ENCODE results near the gene KCNN3. TPM values are rescaled to one million over a fixed set of nuclear protein-coding genes. Genes with fewer than 3 reads are reported as not detected.

Gene KCNN3
- total RNA-seq, 4 donors from 2014 or later = 3.6 to 17.0 (median 12.4) TPM

- no peaks in the 10 kb centered on the region for H3K9me3 ChIP-seq
- H3K4me3 ChIP-seq = no peak overlapping the region
- no peak for DNase-seq (ENCODE audit: extremely low spot score)
- H3K27me3 ChIP-seq = no peaks in the 10 kb centered on the region
- 52% methylated on average over 6 of the region's 6 CpGs for WGBS
- H3K36me3 ChIP-seq = peaks cover 0 to 4% (median 0%) of the 10 kb centered on the region in 4 donors
- peaks cover 12 to 28% (median 21%) of the 10 kb centered on the region in 4 donors for H3K4me1 ChIP-seq
- peak in 2 of 3 experiments; percentile 14 to 28 for TF ChIP-seq CTCF (IDR thresholded peaks at IDR 0.05)
- TF ChIP-seq POLR2AphosphoS5 (IDR thresholded peaks at IDR 0.05) = peak in 1 of 2 donors; percentile 22
- TF ChIP-seq EP300 (IDR thresholded peaks at IDR 0.05) = no peak
- H3K27ac ChIP-seq (replicated peaks in 1 of 4) = peak overlapping the region in 2 of 4 donors; percentile 37 to 43
- intact Hi-C loops (cut with DNase I) = no loop called here
These were observed 153.2 kb downstream of the KCNN3 start for GRCh38 chr1:154716614-154717527.

GRCh38 chr1:154716011-154716410, 154.1 kb downstream of the KCNN3 start:
- H3K4me3 ChIP-seq = no peak overlapping the region
- peaks cover 0 to 4% (median 0%) of the 10 kb centered on the region in 4 donors for H3K36me3 ChIP-seq
- no peaks in the 10 kb centered on the region for H3K27me3 ChIP-seq
- H3K27ac ChIP-seq (replicated peaks in 1 of 4) = peak overlapping the region in 1 of 4 donors; percentile 43
- no peaks in the 10 kb centered on the region for H3K9me3 ChIP-seq
- 52% methylated on average over 2 of the region's 2 CpGs for WGBS
- no peak for DNase-seq (ENCODE audit: extremely low spot score)
- TF ChIP-seq POLR2AphosphoS5 (IDR thresholded peaks at IDR 0.05) = peak; percentile 29
- TF ChIP-seq POLR2A (IDR thresholded peaks at IDR 0.05; ENCODE audit: low read depth) = no peak
- intact Hi-C loops (cut with DNase I) = no loop called here
- H3K4me1 ChIP-seq = peaks cover 12 to 28% (median 21%) of the 10 kb centered on the region in 4 donors

- peak overlapping the region in 1 of 4 donors; percentile 14 for H3K27ac ChIP-seq (replicated peaks in 1 of 4)
- WGBS = 90% methylated on average over 5 of the region's 5 CpGs
- no peak overlapping the region for H3K4me3 ChIP-seq
- TF ChIP-seq POLR2AphosphoS5 (IDR thresholded peaks at IDR 0.05) (no peak), POLR2A (IDR thresholded peaks at IDR 0.05; ENCODE audit: low read depth) (no peak), CTCF (IDR thresholded peaks at IDR 0.05) (no peak), EP300 (IDR thresholded peaks at IDR 0.05) (no peak)
- peaks cover 12 to 28% (median 21%) of the 10 kb centered on the region in 4 donors for H3K4me1 ChIP-seq
- no peaks in the 10 kb centered on the region for H3K27me3 ChIP-seq
- no peak for DNase-seq (ENCODE audit: extremely low spot score)
- H3K36me3 ChIP-seq = peaks cover 0 to 4% (median 0%) of the 10 kb centered on the region in 4 donors
- intact Hi-C loops (cut with DNase I) = no loop called here
- H3K9me3 ChIP-seq = no peaks in the 10 kb centered on the region
These were observed 154.7 kb downstream of the KCNN3 start for GRCh38 chr1:154715385-154715784.

GRCh38 chr1:154714638-154715037, 155.4 kb downstream of the KCNN3 start:
- intact Hi-C loops (cut with DNase I) = no loop called here
- Histone ChIP-seq H3K27me3 (no peaks in the 10 kb centered on the region), H3K36me3 (peaks cover 0 to 4% (median 0%) of the 10 kb centered on the region in 4 donors), H3K27ac (replicated peaks in 1 of 4) (no peak overlapping the region), H3K4me3 (no peak overlapping the region), H3K4me1 (peaks cover 12 to 28% (median 21%) of the 10 kb centered on the region in 4 donors), H3K9me3 (no peaks in the 10 kb centered on the region)
- no peak for DNase-seq (ENCODE audit: extremely low spot score)
- TF ChIP-seq POLR2AphosphoS5 (IDR thresholded peaks at IDR 0.05) = no peak
- no peak for TF ChIP-seq EP300 (IDR thresholded peaks at IDR 0.05)
- no peak for TF ChIP-seq POLR2A (IDR thresholded peaks at IDR 0.05; ENCODE audit: low read depth)
- no peak for TF ChIP-seq CTCF (IDR thresholded peaks at IDR 0.05)
- WGBS = 81% methylated on average over 3 of the region's 3 CpGs

GRCh38 chr1:154714052-154714623, 155.9 kb downstream of the KCNN3 start:
- H3K4me3 ChIP-seq = no peak overlapping the region
- H3K4me1 ChIP-seq = peaks cover 12 to 28% (median 21%) of the 10 kb centered on the region in 4 donors
- H3K27ac ChIP-seq (replicated peaks in 1 of 4) = no peak overlapping the region
- no peaks in the 10 kb centered on the region for H3K27me3 ChIP-seq
- WGBS = 83% methylated on average over 2 of the region's 2 CpGs
- DNase-seq (ENCODE audit: extremely low spot score) = no peak
- no peak for TF ChIP-seq CTCF (IDR thresholded peaks at IDR 0.05)
- no peak for TF ChIP-seq POLR2AphosphoS5 (IDR thresholded peaks at IDR 0.05)
- no peak for TF ChIP-seq EP300 (IDR thresholded peaks at IDR 0.05)
- no peak for TF ChIP-seq POLR2A (IDR thresholded peaks at IDR 0.05; ENCODE audit: low read depth)
- intact Hi-C loops (cut with DNase I) = no loop called here
- peaks cover 0 to 4% (median 0%) of the 10 kb centered on the region in 4 donors for H3K36me3 ChIP-seq
- H3K9me3 ChIP-seq = no peaks in the 10 kb centered on the region

Data from esophagus muscularis mucosa (tissue), 4 donors.